ENCODE results near the gene C17orf100. TPM values are rescaled to one million over a fixed set of nuclear protein-coding genes. Genes with fewer than 3 reads are reported as not detected.

The C17orf100 gene
- total and polyA plus RNA-seq, 2 of the 13 experiments (the other 11 are each of a cell fraction or from before 2014, with no cell fraction given), result 3.6 to 8.7 TPM

- peak; percentile 57 to 89; a peak in 3 of 4 replicates for TF ChIP-seq HMGXB4 (CRISPR knock-in tag; IDR thresholded peaks at IDR 0.05; ENCODE audit: borderline replicate concordance in 1 of 2, low read depth in 1 of 2)
- TF ChIP-seq ZNF30 (CRISPR knock-in tag; IDR thresholded peaks at IDR 0.05), result peak; percentile 99
- no peak; the same call in 1 of the 2 replicates for TF ChIP-seq ZNF362 (CRISPR knock-in tag; IDR thresholded peaks at IDR 0.05; ENCODE audit: borderline replicate concordance)
- no peak for TF ChIP-seq ARNT (IDR thresholded peaks at IDR 0.05)
- TF ChIP-seq CCAR2 (optimal IDR thresholded peaks at IDR 0.05; ENCODE audit: low read depth, low read length), result no peak
- no peak for TF ChIP-seq ZNF850 (CRISPR knock-in tag; conservative IDR thresholded peaks at IDR 0.05)
- TF ChIP-seq BCLAF1 (IDR thresholded peaks at IDR 0.05), result no peak
- TF ChIP-seq ZNF468 (CRISPR knock-in tag; IDR thresholded peaks at IDR 0.05), result peak; percentile 98
- peak; percentile 99 for TF ChIP-seq ZMAT3 (CRISPR knock-in tag; conservative IDR thresholded peaks at IDR 0.05)
- peak; percentile 76; the same call in 1 of the 2 replicates for TF ChIP-seq ZNF12 (CRISPR knock-in tag; IDR thresholded peaks at IDR 0.05)
- peak; percentile 54; the same call in 1 of the 2 replicates for TF ChIP-seq ZFP37 (CRISPR knock-in tag; IDR thresholded peaks at IDR 0.05; ENCODE audit: borderline replicate concordance)
- peak; percentile 93 for TF ChIP-seq DMAP1 (CRISPR knock-in tag; IDR thresholded peaks at IDR 0.05)
- no peak for TF ChIP-seq HMG20B (CRISPR knock-in tag; conservative IDR thresholded peaks at IDR 0.05)
- no peak for TF ChIP-seq KIAA2018 (CRISPR knock-in tag; IDR thresholded peaks at IDR 0.05; ENCODE audit: borderline replicate concordance)
- TF ChIP-seq FOXA1 (IDR thresholded peaks at IDR 0.05), result no peak
- no peak for TF ChIP-seq FOXA1 (CRISPR knock-in tag; IDR thresholded peaks at IDR 0.05)
These were observed 424 bp downstream of the C17orf100 start (continued) for GRCh38 chr17:6651919-6652452.
